Left renal cortex interstitium (tissue), 4 donors: ENCODE measurements around the gene IRX4. TPM values are rescaled to one million over a fixed set of nuclear protein-coding genes. Genes with fewer than 3 reads are reported as not detected.
A peak's percentile ranks its signal among the peaks of the same experiment; 100 is the strongest.
"Not testable (repeated sequence)": the region's sequence is repeated elsewhere in the genome, so short reads cannot be mapped to it uniquely, and the experiment has no call there.

ENCODE experiments used
- DNase-seq, 4 donors: peaks; one replicate each; pipeline ENCODE4 v3.0.0-alpha.2; 2013; ENCODE audit warnings: low read depth in 4 of 4, low spot score in 2 of 4, missing footprints in 1 of 4
- polyA plus RNA-seq, 4 donors: library from polyadenylated mRNA; unstranded; fragments of 120-200 nt; gene quantifications; one replicate each; pipeline ENCODE4 v1.2.1, GENCODE V29; 2013; ENCODE audit not compliant: insufficient read length in 4 of 4

The IRX4 gene
- polyA plus RNA-seq, 4 donors, result 0.40 to 0.86 (median 0.55) TPM

DNA sequence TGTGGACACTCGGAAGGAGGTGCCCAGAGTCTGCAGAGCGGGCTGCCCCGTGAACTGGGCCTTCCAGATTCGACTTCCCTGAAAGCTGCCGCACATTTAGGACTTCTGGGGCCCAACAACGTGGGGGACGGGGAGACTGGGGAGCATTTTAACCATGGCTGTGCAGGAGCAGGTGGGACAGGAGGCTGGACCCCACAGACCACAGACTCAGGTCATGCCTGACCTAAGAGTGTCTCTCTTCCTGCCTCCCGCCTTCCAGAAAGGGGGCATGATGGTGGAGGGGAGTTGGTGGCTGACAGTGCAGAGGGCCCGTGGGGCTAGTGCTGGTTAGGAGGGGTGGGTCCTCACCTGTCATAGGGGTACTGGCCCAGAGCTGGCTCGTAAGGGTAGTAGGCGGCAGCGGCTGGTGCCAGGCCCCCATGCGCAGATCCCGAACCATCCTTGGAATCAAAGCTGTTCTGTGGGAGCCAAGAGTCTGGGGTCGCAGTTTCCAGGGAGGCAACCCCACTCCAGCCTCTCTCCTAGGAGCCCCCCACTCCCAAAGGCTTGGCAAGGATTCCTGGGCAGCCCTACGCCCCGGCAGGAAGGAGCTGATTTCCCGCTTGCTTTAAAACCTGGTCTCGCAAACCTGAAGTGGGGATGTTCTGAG, 2.2 kb downstream of the IRX4 start:
- no peak for DNase-seq

DNA sequence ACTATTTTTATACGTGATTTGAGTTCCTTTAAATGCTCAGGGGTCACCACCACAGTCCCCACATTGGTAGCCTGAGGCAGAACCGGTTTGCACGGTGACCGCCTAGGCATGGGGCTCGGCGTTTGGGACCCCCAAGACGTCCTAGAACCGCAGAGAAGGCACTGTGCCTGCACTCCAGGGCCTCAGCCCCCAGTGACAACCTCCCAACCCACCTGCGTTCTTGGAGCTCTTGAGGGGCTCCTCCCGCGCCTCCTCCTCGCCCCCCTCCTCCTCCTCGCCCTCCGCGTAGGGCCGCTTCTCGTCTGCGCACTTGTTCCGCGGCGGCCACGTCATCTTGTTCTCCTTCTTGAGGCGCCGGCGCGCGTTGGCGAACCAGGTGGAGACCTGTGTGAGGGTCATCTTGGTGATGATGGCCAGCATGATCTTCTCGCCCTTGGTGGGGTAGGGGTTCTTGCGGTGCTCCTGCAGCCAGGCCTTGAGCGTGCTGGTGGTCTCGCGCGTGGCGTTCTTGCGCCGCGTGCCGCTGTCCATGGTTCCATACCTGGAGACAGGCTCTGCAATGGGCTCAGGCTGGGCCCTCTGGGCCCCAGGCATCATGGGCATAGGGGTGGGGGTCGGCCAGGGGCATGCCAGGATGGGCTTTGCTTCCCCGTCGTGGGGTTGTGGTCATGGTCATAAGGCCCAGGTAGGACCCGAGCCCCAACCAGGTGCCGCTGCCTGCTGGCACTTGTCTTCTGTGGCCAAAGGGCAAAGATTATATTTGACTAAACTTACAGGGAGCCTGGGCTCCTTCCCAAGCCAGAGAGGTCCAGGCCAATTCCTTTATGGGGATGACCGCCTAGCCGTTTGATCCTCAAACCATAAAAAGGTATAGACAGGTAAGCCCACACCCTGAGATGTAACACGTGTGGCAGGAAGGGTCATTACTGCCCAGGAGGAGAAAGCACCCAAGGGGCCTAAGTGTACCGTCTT, 3.1 kb downstream of the IRX4 start:
- no peak for DNase-seq

DNA sequence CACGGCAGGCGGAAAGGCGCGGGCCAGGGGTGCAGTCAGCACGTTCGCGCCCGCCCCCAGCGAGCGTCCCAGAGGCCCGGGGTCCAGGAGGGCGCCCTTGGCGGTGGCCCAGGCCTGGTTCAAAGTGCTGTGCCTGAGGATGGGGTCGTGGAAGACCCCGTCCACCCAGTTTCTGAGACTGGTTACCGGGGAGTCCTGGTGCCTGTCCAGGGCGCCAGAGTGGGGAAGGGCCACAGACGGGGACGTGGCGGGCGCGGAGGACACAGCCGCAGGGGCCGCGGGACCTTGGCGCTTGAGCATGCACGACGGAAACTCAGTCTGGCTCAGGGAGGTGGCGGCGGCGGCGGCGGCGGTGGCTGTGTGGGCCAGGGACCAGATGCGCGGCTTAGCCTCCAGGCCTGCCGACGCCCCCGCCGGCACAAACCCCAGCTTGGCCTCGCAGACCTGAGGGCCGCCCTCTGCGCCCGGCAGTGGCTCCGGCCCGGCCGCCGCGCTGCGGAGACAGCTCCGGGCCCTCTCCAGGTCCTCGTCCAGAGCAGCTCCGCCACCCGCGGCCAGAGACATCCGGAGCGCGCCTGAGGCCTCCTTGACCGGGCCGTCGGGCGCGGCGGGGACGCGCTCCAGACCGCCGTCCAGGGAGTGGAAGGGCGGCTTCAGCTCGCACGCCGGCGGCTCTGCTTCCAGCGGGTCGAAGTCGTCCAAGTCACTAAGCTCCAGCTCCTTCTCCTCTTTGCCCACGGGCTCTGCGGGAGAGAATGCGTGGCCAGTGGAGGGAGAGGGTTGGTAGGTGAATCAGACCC, 4.5 kb downstream of the IRX4 start:
- DNase-seq, result no peak

DNA sequence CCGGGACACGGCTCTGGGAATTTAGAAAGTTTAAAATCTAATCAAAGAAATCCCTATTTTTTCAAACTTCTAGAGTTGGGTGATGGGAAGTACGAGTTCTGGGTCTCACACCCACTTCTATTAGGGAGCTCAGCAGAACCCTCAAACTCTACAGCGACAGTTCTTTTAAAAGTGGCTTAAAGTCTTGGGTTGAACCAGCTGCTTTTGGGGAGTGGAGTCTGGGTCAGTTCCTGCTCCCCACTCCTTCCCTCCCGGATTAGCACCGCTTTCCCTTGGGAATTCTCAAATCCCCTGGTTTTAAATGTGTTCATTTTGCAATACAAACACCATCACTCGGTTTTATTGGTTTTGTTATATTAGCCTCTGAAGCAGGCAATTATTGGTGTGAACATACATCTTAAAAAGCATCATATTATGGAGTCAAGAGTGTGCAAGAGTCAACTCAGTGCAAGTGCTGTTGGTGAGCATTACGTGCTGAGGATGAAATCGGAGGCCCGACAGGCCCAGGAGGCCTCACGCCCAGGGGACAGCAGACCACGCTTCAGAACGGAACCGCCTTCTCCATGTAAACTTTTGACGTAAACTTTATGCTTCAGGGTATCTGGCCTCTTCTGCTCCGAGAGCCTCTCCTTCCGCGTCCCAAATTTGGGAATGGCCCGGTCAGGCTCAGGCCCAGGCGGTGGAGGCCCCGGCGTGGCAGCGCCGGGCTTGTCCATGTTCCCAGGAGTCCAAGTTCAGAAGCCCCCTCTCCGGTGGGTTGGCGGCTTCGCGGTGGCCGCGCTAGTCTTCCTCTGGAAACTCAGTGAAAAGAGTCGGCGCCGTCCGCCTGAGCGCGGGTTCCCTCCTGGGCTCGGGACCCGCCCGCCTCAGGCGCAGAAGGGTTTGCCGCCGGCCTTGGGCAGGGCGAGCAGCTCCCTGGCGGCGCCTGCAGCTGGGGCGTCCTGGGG, 5.3 kb downstream of the IRX4 start:
- DNase-seq, result no peak

DNA sequence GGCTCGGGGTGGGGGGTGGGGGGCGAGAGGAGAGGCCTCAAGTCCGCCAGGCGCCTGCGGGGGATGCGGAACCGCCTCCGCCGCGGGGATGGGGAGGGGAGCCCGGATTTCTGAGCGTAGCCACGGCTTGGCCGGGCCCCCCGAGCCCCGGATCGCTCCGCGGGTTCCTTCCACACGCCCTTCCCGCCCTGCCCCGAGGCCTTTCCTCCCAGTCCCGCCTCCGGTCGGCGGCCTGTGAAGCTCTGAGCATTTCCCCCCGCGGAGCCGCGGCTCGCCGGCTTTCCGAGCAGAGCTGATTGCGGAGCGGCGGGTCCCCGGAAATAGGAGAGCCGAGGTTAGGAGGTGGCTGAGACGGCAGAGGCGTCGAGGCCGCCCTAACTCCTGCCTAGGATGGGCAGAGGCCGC, 6.1 kb downstream of the IRX4 start:
- DNase-seq, result no peak

GRCh38 chr5:1875843-1876659, 6.7 kb downstream of the IRX4 start:
- no peak for DNase-seq

GRCh38 chr5:1875281-1875842, 7.4 kb downstream of the IRX4 start:
- DNase-seq, result no peak

GRCh38 chr5:1874771-1875220, 7.9 kb downstream of the IRX4 start:
- DNase-seq, result peak in 1 of 4 donors; percentile 30

DNA sequence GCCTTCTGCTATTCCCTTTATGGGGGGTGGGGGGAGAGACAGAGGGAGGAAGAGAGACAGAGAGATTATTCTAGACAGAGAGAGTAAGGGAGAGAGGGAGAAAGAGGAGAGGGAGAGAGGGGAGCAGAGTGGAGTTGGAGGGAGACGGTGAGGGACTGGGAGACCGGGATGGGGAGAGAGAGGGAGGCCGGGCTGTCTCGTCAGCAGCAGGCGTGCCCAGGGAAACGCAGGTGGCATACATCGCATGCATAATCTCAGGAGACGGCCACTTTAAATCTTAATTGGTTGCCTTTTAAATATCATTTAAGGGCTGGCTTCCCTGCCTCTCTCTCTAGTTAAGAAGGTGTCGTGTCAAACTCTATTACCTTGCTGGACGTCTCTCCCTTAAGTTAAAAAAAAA, 8.4 kb downstream of the IRX4 start:
- DNase-seq, result no peak

- no peak for DNase-seq
Measured at GRCh38 chr5:1873243-1873959, 9.3 kb downstream of the IRX4 start.

- no peak for DNase-seq
Measured at GRCh38 chr5:1871441-1871840, 11.3 kb downstream of the IRX4 start.

DNA sequence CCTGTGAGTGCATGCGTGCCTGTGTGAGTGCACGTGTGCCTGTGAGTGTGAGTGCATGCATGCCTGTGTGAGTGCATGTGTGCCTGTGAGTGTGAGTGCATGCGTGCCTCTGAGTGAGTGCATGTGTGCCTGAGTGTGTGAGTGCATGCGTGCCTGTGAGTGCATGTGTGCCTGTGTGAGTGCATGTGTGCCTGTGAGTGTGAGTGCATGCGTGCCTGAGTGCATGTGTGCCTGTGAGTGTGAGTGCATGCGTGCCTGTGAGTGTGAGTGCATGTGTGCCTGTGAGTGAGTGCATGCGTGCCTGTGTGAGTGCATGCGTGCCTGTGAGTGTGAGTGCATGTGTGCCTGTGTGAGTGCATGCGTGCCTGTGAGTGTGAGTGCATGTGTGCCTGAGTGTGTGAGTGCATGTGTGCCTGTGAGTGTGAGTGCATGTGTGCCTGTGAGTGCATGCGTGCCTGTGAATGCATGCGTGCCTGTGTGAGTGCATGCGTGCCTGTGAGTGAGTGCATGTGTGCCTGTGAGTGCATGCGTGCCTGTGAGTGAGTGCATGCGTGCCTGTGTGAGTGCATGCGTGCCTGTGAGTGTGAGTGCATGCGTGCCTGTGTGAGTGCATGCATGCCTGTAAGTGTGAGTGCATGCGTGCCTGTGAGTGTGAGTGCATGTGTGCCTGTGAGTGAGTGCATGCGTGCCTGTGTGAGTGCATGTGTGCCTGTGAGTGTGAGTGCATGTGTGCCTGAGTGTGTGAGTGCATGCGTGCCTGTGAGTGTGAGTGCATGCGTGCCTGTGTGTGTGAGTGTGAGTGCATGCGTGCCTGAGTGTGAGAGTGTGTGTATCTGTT, 12.1 kb downstream of the IRX4 start:
- not testable (repeated sequence) for DNase-seq

GRCh38 chr5:1868886-1869475, 13.7 kb downstream of the IRX4 start:
- no peak for DNase-seq

DNA sequence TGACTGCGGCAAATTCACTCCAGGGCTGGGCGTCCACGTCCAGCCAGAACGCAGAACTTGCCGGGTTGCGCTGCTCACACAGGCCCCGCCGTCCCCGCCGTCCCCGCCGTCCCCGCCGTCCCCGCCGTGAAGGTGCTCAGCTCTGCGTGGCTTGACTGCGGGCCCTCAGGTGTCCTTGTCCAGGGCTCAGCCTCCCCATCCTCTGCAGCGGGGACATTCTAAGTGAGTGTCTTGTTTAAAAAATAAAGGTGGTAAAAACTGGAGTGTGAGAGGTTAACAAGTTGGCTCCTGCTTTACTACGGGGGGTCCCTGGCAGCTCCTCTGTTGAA, 14.9 kb downstream of the IRX4 start:
- DNase-seq, result no peak

DNA sequence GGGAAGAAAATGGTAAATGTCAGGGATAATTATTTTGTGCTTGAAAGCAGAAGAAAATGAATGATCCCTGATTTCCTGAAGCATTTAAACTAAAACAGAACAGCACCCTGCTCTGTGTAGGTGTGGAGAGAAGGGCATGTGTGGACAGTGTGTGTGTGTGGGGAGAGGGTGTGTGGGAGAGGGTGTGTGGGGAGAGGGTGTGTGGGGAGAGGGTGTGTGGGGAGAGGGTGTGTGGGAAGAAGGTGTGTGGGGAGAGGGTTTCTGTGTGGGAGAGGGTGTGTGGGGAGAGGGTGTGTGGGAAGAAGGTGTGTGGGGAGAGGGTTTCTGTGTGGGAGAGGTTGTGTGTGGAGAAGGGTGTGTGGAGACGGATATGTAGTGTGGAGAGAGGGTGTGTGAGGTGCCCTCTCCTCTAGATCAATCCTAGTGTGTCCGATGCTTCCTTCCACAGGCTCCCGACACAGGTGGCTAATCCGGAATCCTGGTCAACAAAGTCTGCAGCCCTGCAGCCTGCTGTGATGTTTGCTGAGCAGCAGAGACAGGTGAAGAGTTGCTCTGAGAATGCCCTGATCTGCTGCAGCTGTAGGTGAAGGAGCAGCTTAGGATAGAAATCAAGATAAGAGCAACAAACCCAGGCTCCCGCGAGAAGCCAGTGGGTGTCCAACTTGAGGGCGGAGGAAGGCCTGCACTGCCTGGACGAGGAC, 15.5 kb downstream of the IRX4 start:
- no peak for DNase-seq

GRCh38 chr5:1865948-1866347, 16.8 kb downstream of the IRX4 start:
- DNase-seq, result no peak
